HG03457 (cell line): ENCODE measurements around the gene SLC43A3.
A peak's percentile ranks its signal among the peaks of the same experiment; 100 is the strongest.
"Not testable (repeated sequence)": the region's sequence is repeated elsewhere in the genome, so short reads cannot be mapped to it uniquely, and the experiment has no call there.

Experiments
- ATAC-seq: cut with Tn5 transposase; IDR thresholded peaks from one replicate; pipeline ENCODE4 v1.9.1; 2021; ENCODE audit warnings: moderate number of reproducible peaks; ENCODE audit not compliant: unreplicated experiment

Gene SLC43A3

GRCh38 chr11:57460022-57460757 lies 33.3 kb upstream of the SLC43A3 start, which contains the start of gene RTN4RL2:
Gene RTN4RL2 (plus strand): TSS chr11:57460528. CDS start chr11:57460866, 338 bp downstream.
- ATAC-seq = no peak

GRCh38 chr11:57459164-57460021 lies 32.5 kb upstream of the SLC43A3 start:
- no peak for ATAC-seq

DNA sequence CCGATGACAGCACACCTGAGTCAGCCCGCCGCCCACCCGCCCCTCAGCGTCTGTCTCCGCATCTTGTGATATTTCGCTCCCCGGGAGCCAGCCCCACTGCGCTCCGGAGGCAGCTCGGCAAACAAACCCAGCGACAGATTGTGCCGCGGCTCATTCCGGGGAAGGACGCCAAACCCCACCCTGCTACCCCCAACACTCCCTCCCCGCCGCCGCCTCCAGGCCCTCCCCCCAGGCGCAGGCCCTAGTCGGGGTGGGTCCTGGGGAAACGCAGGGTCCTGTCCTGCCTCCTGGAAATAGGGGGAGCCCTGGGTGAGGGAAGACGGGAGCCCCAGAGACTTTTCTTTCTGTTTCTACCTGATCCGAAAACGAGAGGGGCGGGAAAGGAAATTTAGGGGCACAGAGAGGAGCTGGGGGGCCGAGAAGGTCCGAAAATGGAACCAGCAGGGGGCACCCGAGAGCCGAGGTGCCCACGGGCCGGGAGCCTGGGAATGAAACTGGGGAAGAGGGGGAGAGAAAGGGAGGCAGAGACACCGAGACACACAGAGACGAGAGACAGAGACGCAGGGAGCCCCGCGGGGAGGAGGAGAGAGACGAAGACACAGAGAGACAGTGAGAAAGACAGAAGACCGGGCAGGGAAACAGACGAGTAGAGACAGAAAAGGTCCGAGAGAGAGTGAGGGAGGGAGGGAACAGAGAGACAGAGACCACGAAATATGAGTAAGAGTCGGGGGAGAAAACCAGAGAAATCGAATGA lies 31.7 kb upstream of the SLC43A3 start:
- ATAC-seq = no peak

GRCh38 chr11:57458060-57458409 lies 31.1 kb upstream of the SLC43A3 start:
- no peak for ATAC-seq

- peak; percentile 17 for ATAC-seq
Observed at GRCh38 chr11:57457643-57458023, 30.7 kb upstream of the SLC43A3 start.

DNA sequence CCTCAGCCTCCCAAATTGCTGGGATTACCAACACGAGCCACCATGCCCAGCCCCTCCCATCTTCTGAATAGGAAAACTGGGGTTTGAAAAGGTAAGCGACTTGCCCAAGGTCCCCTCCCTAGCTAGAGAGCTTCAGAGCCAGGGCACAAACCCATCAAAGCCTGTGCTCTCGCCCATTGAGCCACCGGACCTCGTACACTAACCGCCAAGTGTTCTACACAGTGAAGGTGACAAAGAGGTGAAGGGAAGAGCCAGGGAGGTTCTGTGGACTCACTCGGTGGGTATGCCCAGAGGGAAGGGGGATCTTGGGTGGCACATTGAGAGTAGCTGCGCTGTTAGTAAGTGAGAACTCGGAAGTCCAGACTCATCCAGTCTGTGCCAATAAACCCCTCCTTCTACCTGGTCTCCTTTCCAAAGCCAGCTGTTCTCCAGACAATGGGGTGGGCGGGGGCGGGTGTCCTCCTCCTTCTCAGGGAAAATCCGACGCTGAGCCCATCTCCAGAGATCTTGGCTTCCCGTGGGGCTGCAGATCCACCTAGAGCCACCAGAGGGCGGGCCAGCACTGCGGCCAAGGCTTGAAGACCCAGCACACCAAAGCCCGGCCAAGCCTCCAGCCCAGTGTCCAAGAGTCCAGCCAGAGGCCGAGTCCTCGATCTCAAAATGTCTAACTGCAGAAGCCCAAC lies 30.2 kb upstream of the SLC43A3 start:
- ATAC-seq = peak; percentile 59

GRCh38 chr11:57453543-57454177 lies 26.7 kb upstream of the SLC43A3 start:
- no peak for ATAC-seq

DNA sequence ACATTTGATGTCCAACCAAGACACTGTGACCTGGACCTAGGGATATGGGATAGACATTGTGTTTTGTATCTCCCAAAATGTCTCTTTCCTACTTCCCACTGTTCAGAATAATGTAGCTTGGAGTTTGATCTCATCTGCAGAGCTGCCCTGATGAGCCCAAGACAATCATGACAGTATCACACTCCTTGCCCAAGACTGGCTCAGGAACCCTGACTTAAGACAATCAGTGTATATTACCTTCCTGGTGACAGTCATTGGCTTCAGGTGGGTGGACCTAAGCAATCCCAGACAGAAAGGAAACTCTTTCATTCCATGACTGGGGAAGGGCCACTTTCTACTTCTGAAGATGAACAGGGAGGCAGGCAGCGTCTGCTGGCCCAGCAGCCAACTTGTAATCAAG lies 19.1 kb upstream of the SLC43A3 start:
- no peak for ATAC-seq

GRCh38 chr11:57445122-57445394 lies 18.1 kb upstream of the SLC43A3 start:
- not testable (repeated sequence) for ATAC-seq

DNA sequence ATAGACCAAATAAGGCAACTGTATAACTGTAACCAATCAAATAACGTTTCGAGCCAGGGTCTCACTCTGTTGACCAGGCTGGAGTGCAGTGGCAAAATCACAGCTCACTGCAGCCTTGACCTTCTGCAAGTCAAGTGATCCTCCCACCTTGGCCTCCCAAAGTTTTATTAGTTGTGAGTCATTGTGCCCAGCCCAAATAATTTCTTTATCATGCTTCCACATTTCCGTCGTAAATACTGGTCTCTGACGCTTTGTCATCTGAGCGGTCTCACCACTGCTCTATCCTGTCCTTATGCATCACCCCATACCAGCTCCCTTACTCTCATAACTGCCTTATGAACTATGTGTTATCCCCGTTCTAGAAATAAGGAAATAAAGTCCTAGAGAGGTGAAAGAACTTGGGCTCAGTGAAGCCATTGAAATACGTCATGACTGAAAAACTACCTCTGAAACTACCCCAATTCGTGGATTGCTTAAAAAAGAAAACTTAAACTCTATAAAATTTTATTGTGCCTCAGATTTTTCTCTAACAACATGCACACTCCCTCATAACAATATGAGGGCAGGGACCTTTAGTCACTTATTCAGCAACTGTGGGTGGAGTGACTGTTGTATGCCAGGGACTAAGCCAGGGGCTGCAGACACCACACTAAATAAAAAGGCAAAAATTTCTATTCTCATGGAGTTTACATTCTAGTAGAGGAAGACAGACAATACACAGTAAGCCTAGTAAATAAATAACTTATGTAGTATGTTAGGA lies 17.6 kb upstream of the SLC43A3 start:
- no peak for ATAC-seq

GRCh38 chr11:57440744-57441414 lies 14.0 kb upstream of the SLC43A3 start:
- no peak for ATAC-seq

- ATAC-seq = no peak
Observed at GRCh38 chr11:57439786-57440185, 12.9 kb upstream of the SLC43A3 start.

DNA sequence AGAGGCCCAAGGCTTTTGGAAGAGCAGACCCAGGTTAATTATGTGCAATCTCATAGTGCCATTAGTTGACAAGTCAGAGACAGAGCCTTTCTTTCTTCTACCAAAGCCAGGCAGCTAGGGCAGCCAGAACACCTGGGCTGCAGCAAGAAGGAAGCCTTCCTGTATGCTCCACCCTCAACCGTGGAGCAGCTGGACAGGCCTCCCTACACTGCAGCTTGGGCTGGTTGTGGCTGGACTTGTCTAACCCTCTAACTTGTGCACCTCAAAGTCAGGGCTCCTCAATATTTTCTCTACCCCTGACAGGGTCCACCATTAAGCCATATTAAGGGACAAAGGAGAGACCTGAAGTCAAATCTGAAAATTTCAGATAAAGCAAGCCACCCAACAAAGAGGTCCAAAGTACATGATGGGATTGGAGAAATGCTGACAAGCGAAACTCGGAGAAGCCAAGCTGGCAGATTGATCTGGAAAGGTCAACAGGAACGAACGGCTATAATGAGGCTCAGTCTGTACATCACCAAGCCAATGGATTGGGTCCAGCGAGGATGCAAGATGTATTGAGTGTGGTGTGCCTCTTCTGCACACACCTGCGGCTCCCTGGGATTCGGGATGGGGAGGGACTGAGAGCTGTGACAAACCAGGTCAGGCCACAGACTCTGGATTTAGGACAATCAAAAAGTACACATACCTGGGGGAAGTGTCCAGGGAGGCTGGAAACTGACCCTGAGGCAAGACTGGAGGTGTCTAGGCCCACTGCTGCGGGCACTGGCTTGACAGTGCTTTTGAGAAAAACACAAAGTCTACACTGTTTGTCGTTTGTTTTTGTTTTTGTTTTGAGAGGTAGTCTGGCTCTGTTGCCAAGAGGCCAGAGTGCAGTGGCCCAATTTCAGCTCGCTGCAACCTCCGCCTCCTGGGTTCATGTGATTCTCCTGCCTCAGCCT lies 11.7 kb upstream of the SLC43A3 start:
- no peak for ATAC-seq

DNA sequence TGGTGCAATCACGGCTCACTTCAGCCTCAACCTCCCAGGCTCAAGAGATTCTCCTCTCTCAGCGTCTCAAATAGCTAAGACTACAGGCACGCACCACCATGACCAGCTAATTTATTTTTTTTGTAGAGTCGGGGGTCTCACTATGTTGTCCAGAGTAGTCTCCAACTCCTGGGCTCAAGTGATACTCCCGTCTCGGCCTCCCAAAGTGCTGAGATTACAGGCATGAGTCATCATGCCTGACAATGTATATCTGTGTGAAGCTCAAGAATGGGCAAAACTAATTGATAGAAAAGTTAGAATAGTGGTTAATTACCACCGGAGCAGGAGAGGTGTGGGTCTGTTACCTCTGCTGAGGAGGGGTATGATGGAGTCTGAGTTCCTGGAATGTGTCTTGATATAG lies 9.1 kb upstream of the SLC43A3 start:
- no peak for ATAC-seq

GRCh38 chr11:57434640-57435546 lies 8.0 kb upstream of the SLC43A3 start:
- ATAC-seq = no peak

DNA sequence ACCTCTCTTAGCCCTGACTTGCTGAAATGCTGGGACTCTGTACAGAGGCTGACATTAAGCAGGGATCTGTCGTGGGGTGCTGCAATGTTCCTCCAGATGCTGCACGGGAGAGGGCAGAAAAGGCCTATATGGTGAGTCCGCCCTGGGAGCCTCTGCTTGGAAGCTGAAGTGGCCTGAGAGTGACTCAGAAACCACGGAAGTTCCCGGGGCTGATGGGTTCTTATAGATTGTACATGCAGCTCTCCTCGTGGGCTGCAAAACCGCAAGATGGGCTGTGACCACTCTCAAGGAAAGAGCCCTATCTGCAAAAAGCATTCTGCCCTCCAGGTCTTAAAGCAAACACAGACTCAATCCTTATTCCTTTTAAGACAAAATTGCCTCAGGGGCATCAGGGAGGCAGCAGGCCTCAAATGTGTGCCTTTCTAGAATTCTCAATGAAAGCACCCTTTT lies 5.8 kb upstream of the SLC43A3 start:
- ATAC-seq = no peak

DNA sequence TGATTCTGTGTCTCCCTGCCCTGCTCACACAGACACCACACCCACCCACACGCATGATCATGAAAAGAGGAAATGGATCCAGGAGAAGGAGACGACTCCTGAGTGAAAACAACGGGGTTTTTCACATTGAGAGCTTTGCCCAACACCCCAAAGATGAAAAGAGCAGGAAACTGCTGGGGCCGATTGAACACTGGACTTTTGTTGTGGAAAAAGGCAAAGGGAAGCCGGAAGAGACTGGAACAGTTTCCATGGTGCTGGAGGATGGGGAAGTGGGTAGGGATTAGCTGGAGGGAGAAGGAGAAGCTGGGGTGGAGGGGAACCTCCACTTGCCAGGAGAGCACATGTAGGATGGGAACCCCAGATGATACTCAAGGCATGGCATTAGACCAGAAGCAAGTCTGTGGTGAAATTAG lies 5.2 kb upstream of the SLC43A3 start:
- no peak for ATAC-seq
